Gastroesophageal sphincter (tissue), 4 donors: Measurements from ENCODE around the gene CCT6A. TPM values are rescaled to one million over a fixed set of nuclear protein-coding genes. Genes with fewer than 3 reads are reported as not detected.
"Not testable (repeated sequence)": the region's sequence is repeated elsewhere in the genome, so short reads cannot be mapped to it uniquely, and the experiment has no call there.

Experiments used
- ATAC-seq: fragments of 150-250 bp; one replicate; pipeline ENCODE4 v1.9.1; 2016; ENCODE audit warnings: mild to moderate bottlenecking, moderate library complexity
- H3K27ac ChIP-seq, 4 donors: fragments of 200-600 bp; sonication (generic) in 3 of 4; 1 replicate in 3 of 4; 2 replicates in 1 of 4; pipeline ENCODE4 v1.5.1; 2016 to 2019
- H3K27me3 ChIP-seq: fragments of 200-600 bp; sonication (generic); one replicate; pipeline ENCODE4 v1.5.1; 2019
- H3K36me3 ChIP-seq, 2 donors: fragments of 200-600 bp; sonication (generic); one replicate each; pipeline ENCODE4 v1.5.1; 2019; ENCODE audit warnings: control low read depth in 1 of 2
- H3K4me1 ChIP-seq, 3 donors: fragments of 200-600 bp; sonication (generic); 1 replicate in 2 of 3; 2 replicates in 1 of 3; pipeline ENCODE4 v1.5.1; 2016 to 2019; ENCODE audit warnings: control low read depth in 2 of 3
- H3K4me3 ChIP-seq, 2 donors: fragments of 200-600 bp; sonication (generic); one replicate each; pipeline ENCODE4 v1.5.1; 2019; ENCODE audit warnings: mild to moderate bottlenecking in 1 of 2, moderate library complexity in 1 of 2
- H3K9me3 ChIP-seq, 3 donors: fragments of 200-600 bp; sonication (generic); one replicate each; pipeline ENCODE4 v1.5.1; 2017 to 2019; ENCODE audit warnings: control low read depth in 2 of 3
- CTCF ChIP-seq, 4 experiments: fragments of 200-600 bp in 2 of 4; fragments of 450-650 bp in 2 of 4; sonication (generic) in 1 of 4; IDR thresholded peaks; one replicate each; pipeline ENCODE4 v1.5.1; 2017 to 2019; ENCODE audit warnings: antibody characterized with exemption in 4 of 4, mild to moderate bottlenecking in 2 of 4, moderate library complexity in 2 of 4
- EP300 ChIP-seq: sonication (generic); formaldehyde crosslinking; IDR thresholded peaks from one replicate; pipeline ENCODE4 v1.6.1; 2017; ENCODE audit warnings: antibody characterized with exemption, mild to moderate bottlenecking
- POLR2A ChIP-seq, 2 donors: fragments of 450-650 bp; IDR thresholded peaks; one replicate each; pipeline ENCODE4 v1.6.1; 2017; ENCODE audit warnings: antibody characterized with exemption in 2 of 2, mild to moderate bottlenecking in 2 of 2, moderate library complexity in 1 of 2
- POLR2AphosphoS5 ChIP-seq: sonication (generic); formaldehyde crosslinking; IDR thresholded peaks from one replicate; pipeline ENCODE4 v1.6.1; 2017; ENCODE audit warnings: antibody characterized with exemption
- WGBS, 2 donors: methylation state at CpG; one replicate each; pipeline ENCODE4 v1.1.5; 2018; ENCODE audit warnings: low coverage in 1 of 2; 5-methylcytosine and 5-hydroxymethylcytosine counted together
- total RNA-seq, 4 donors: library from RNA; depleted of rRNA; stranded (reverse); fragments of >200 nt; gene quantifications; one replicate each; pipeline ENCODE4 v1.1.0, GENCODE V29; 2016

The CCT6A gene
- total RNA-seq, 4 donors from 2014 or later, result 88.3 to 138 (median 116) TPM

DNA sequence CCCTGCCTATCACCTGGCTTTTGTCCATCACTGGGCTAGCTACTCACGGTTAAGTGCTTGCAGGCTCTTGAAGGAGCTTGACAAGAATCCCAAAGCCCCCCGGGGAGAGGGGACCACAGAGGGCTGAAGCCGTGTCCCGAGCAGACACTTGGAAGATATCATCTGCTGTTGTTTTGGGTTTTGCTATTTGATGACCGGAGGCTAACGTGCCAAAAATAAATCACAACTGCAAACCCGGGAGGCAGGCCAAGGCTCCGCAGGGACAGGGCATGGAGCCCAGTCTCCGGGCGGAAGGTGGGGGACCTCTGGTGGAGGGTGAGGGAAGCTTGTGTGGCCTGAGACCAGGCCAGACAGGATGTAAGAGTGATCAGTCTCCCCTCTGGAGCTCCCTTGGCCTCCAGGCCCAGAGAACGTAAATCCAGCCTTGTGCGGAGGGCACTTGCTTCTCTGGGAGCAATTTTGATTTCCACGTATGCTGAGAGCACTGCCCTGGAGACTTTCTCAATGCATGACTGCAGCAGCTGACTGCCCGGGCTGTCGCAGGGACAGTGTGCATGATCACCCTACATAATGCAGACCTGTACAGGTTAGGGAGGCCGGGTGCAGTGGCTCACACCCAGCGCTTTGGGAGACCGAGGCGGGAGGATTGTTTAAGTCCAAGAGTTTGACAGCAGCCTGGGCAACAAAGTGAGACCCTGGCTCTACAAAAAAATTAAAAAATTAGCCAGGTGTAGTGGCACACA is 41.4 kb downstream of the CCT6A start, which contains the start of gene PHKG1:
PHKG1 (minus strand) TSS at position 164 of the 743 bp plus-strand sequence. CDS start 4,011 bp downstream, outside the sequence.
- H3K27me3 ChIP-seq, result no peaks in the 10 kb centered on the region
- TF ChIP-seq POLR2AphosphoS5 (peak; percentile 76), EP300 (no peak), POLR2A (IDR thresholded peaks at IDR 0.05) (no peak), CTCF (IDR thresholded peaks at IDR 0.05) (peak in 2 of 4 experiments; percentile 37 to 82)
- 5 to 12% methylated on average over 3 to 7 of the region's 19 CpGs for WGBS, 2 donors
- peak; percentile 92 for ATAC-seq
- no peaks in the 10 kb centered on the region for H3K9me3 ChIP-seq
- peaks cover 0 to 33% (median 20%) of the 10 kb centered on the region in 3 donors for H3K4me1 ChIP-seq
- H3K4me3 ChIP-seq, result peak within 1 kb of the TSS in 1 of 2 donors; percentile 33
- peaks cover 0 to 16% of the 10 kb centered on the region in 2 donors for H3K36me3 ChIP-seq
- peak within 1 kb of the TSS in 3 of 4 donors; percentile 71 to 76 (median 74) for H3K27ac ChIP-seq

DNA sequence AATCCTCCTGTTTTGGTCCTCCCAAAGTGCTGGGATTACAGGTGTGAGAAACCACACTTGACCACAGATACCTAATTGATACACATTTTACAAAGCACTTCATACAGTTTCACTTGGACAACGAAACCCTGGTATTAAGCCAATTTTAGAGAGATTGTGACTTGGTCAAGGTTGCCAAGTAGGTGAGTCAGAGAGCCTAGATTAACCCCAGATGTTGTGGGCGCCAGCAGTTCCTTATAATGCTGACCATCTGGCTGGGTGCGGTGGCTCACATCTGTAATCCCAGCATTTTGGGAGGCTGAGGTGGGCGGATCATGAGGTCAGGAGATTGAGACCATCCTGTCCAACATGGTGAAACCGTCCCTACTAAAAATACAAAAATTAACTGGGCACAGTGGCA is 46.1 kb downstream of the CCT6A start:
- Histone ChIP-seq H3K9me3 (no peaks in the 10 kb centered on the region), H3K4me3 (no peak overlapping the region), H3K27me3 (no peaks in the 10 kb centered on the region), H3K27ac (no peak overlapping the region), H3K4me1 (peaks cover 0 to 19% (median 6%) of the 10 kb centered on the region in 3 donors), H3K36me3 (peaks cover 0 to 47% of the 10 kb centered on the region in 2 donors)
- ATAC-seq, result peak; percentile 75
- TF ChIP-seq POLR2AphosphoS5 (peak; percentile 60), EP300 (no peak)
- 20 to 25% methylated on average over 1 to 2 of the region's 5 CpGs for WGBS, 2 donors

DNA sequence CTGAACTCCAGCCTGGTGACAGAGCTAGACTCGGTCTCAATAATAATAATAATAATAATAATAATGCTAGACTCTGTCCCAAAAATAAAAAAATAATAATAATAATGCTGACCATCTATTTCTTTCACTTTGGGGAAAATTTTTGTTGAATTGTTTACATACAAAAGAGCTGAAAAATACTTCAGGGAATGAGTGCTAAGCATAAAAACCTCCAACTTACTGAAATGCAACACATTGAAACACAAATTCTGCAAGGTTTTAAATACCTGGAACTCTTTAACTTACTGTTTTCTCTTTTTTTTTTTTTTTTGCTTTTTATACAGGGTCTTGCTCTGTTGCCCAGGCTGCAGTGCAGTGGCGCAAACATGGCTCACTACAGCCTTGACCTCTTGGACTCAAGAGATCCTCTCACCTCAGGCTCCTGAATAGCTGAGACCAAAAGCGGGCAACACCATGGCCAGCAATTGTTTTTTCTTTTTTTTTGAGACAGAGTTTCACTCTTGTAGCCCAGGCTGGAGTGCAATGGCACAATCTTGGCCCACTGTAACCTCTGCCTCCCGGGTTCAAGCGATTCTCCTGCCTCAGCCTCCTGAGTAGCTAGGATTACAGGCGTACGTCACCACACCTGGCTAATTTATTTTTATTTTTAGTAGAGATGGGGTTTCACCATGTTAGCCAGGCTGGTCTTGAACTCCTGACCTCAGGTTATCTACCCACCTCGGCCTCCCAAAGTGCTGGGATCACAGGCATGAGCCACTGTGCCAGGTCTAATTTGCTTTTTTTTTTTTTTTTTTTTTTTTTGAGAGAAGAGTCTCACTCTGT is 46.8 kb downstream of the CCT6A start:
- 89 to 92% methylated on average over 3 to 8 of the region's 8 CpGs for WGBS, 2 donors
- not testable (repeated sequence) for H3K4me3 ChIP-seq, H3K9me3 ChIP-seq, H3K27me3 ChIP-seq, H3K27ac ChIP-seq, ATAC-seq
- Histone ChIP-seq H3K36me3 (peaks cover 0 to 54% of the 10 kb centered on the region in 2 donors), H3K4me1 (peaks cover 0 to 18% (median 0%) of the 10 kb centered on the region in 3 donors)

DNA sequence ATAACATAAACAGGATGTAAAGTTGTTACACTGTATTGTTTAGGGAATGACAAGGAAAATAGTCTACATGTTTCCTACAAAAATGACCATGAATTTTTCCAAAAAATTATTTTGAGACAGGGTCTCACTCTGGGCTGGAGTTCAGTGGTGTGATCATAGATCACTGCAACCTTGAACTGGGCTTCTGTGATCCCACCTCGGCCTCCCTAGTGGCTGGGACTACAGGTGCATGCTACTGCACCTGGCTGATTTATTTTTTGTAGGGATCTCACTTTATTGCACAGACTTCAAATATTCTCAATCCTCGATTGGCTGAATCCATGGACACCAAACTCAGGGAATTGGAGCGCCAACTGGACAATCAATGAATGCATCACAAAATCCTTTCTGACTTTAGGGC is 48.1 kb downstream of the CCT6A start:
- no peak overlapping the region for H3K4me3 ChIP-seq
- no peak overlapping the region for H3K27ac ChIP-seq
- H3K9me3 ChIP-seq, result no peaks in the 10 kb centered on the region
- H3K36me3 ChIP-seq, result peaks cover 4 to 67% of the 10 kb centered on the region in 2 donors
- TF ChIP-seq POLR2AphosphoS5, result no peak
- no peak for TF ChIP-seq EP300
- TF ChIP-seq POLR2A (IDR thresholded peaks at IDR 0.05), result no peak
- no peak for TF ChIP-seq CTCF (IDR thresholded peaks at IDR 0.05)
- H3K27me3 ChIP-seq, result no peaks in the 10 kb centered on the region
- WGBS, 2 donors, result 90% methylated on average over 2 to 3 of the region's 3 CpGs
- peaks cover 0 to 28% (median 0%) of the 10 kb centered on the region in 3 donors for H3K4me1 ChIP-seq
- no peak for ATAC-seq

DNA sequence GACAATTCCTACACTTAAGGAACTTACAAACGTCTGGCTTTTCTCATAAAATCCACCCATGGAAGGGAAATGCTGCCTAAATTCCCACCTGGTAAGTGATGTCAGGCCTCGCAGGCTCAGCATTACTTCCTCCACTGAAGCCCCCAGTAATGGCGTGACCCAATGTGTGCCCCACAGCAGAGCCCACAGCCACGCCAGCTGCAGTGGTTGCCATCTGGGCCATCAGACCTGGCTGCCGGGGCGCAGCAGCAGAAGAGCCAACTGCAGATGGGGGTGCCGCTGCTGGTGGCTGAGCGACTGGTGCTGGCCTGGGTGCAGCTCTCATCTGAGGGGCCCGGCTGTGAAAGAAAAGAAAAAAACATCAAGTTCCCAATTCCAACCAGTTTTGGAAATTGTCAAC is 52.6 kb downstream of the CCT6A start:
- not testable (repeated sequence) for ATAC-seq, H3K27me3 ChIP-seq, H3K4me3 ChIP-seq, H3K27ac ChIP-seq, H3K9me3 ChIP-seq
- Histone ChIP-seq H3K4me1 (peaks cover 0 to 32% (median 8%) of the 10 kb centered on the region in 3 donors), H3K36me3 (peaks cover 4 to 56% of the 10 kb centered on the region in 2 donors)
- WGBS, 2 donors, result 17 to 68% methylated on average over 1 to 4 of the region's 9 CpGs

- H3K4me1 ChIP-seq, result peaks cover 0 to 32% (median 8%) of the 10 kb centered on the region in 3 donors
- no peak for ATAC-seq
- H3K27ac ChIP-seq, result peak overlapping the region; percentile 51 to 92 (median 90)
- peak overlapping the region; percentile 56 to 64 for H3K4me3 ChIP-seq
- no peaks in the 10 kb centered on the region for H3K9me3 ChIP-seq
- H3K36me3 ChIP-seq, result peaks cover 4 to 42% of the 10 kb centered on the region in 2 donors
- no peak for TF ChIP-seq CTCF (IDR thresholded peaks at IDR 0.05)
- TF ChIP-seq POLR2AphosphoS5, result no peak
- no peak for TF ChIP-seq POLR2A (IDR thresholded peaks at IDR 0.05)
- TF ChIP-seq EP300, result no peak
- no peaks in the 10 kb centered on the region for H3K27me3 ChIP-seq
- WGBS, 2 donors, result 15 to 18% methylated on average over 4 to 6 of the region's 6 CpGs
These were observed 53.9 kb downstream of the CCT6A start for GRCh38 chr7:56105508-56105907.
